Endometrial microvascular endothelial cells (primary cell): Measurements from ENCODE around the gene PHLPP1. TPM values are rescaled to one million over a fixed set of nuclear protein-coding genes. Genes with fewer than 3 reads are reported as not detected.

Experiments used
- in situ Hi-C: cut with HindIII; loops from 2 replicates; pipeline ENCODE4 v1.10.0; 2017; ENCODE audit warnings: low sequenced_read_pairs, low pct_unique_long_range_greater_than_20kb; ENCODE audit errors: inconsistent ontology term
- total RNA-seq: library from RNA; depleted of rRNA; stranded (reverse); fragments of >200 nt; gene quantifications from one replicate; pipeline ENCODE4 v1.2.3, GENCODE V29; 2015; ENCODE audit errors: inconsistent ontology term

PHLPP1 gene
- total RNA-seq, 1 donor from 2014 or later, result 6.4 TPM

- in situ Hi-C loops, result no loop called here
Observed at GRCh38 chr18:62766266-62766665, 50.9 kb downstream of the PHLPP1 start.

GRCh38 chr18:62767321-62767720 lies 52.0 kb downstream of the PHLPP1 start:
- in situ Hi-C loops, result no loop called here

- in situ Hi-C loops, result no loop called here
Observed at GRCh38 chr18:62767836-62768557, 52.7 kb downstream of the PHLPP1 start.

- in situ Hi-C loops, result no loop called here
Observed at GRCh38 chr18:62768558-62768943, 53.2 kb downstream of the PHLPP1 start.

GRCh38 chr18:62769216-62769615 lies 53.9 kb downstream of the PHLPP1 start:
- in situ Hi-C loops, result no loop called here

- in situ Hi-C loops, result no loop called here
Observed at GRCh38 chr18:62771494-62772270, 56.3 kb downstream of the PHLPP1 start.

- in situ Hi-C loops, result no loop called here
Observed at GRCh38 chr18:62772860-62773584, 57.7 kb downstream of the PHLPP1 start.

GRCh38 chr18:62773691-62774090 lies 58.4 kb downstream of the PHLPP1 start:
- in situ Hi-C loops, result no loop called here

- in situ Hi-C loops, result no loop called here
Observed at GRCh38 chr18:62776024-62776570, 60.8 kb downstream of the PHLPP1 start.

GRCh38 chr18:62777814-62778213 lies 62.5 kb downstream of the PHLPP1 start:
- in situ Hi-C loops, result no loop called here

- in situ Hi-C loops, result no loop called here
Observed at GRCh38 chr18:62778976-62779869, 63.9 kb downstream of the PHLPP1 start.

- in situ Hi-C loops, result no loop called here
Observed at GRCh38 chr18:62781262-62781661, 65.9 kb downstream of the PHLPP1 start.

- in situ Hi-C loops, result no loop called here
Observed at GRCh38 chr18:62781893-62782292, 66.6 kb downstream of the PHLPP1 start.

- in situ Hi-C loops, result no loop called here
Observed at GRCh38 chr18:62784338-62784965, 69.1 kb downstream of the PHLPP1 start.

- in situ Hi-C loops, result no loop called here
Observed at GRCh38 chr18:62784966-62785413, 69.6 kb downstream of the PHLPP1 start.

- in situ Hi-C loops, result no loop called here
Observed at GRCh38 chr18:62786689-62787088, 71.3 kb downstream of the PHLPP1 start.

GRCh38 chr18:62788111-62788510 lies 72.8 kb downstream of the PHLPP1 start:
- in situ Hi-C loops, result no loop called here

- in situ Hi-C loops, result no loop called here
Observed at GRCh38 chr18:62788876-62789275, 73.5 kb downstream of the PHLPP1 start.
